Posterior cingulate gyrus (tissue), 11 donors: ENCODE results near the gene ELAPOR1.

ENCODE experiments used
- DNase-seq, 10 donors: peaks; one replicate each; pipeline versions ENCODE4 v3.0.0 to v3.0.0-alpha.2; 2020 to 2021; ENCODE audit warnings: mixed read lengths in 3 of 10
- intact Hi-C: fragments of 100-400 bp; cut with DNase I; formaldehyde crosslinking; loops from one replicate; pipeline ENCODE4 v1.15.1; 2023

Gene ELAPOR1

GRCh38 chr1:109113590-109114341 is at the start of gene ELAPOR1:
Gene ELAPOR1, plus strand, starts transcription at chr1:109114115. Its CDS starts 69 bp downstream, at chr1:109114184.
- intact Hi-C loops = loop anchor here (10.0 kb wide), 1 partner anchor 151 kb away; no protein-coding TSS in a partner anchor
- DNase-seq = peak; percentile 30 to 97 (median 66)

GRCh38 chr1:109065137-109065536 is 48.8 kb upstream of the ELAPOR1 start:
- DNase-seq = no peak
- intact Hi-C loops = no loop called here

GRCh38 chr1:109067883-109068282 is 46.0 kb upstream of the ELAPOR1 start:
- intact Hi-C loops = no loop called here
- peak in 1 of 10 donors; percentile 80 for DNase-seq

- intact Hi-C loops = no loop called here
- DNase-seq = no peak
Observed at GRCh38 chr1:109069294-109069693, 44.6 kb upstream of the ELAPOR1 start.

DNA sequence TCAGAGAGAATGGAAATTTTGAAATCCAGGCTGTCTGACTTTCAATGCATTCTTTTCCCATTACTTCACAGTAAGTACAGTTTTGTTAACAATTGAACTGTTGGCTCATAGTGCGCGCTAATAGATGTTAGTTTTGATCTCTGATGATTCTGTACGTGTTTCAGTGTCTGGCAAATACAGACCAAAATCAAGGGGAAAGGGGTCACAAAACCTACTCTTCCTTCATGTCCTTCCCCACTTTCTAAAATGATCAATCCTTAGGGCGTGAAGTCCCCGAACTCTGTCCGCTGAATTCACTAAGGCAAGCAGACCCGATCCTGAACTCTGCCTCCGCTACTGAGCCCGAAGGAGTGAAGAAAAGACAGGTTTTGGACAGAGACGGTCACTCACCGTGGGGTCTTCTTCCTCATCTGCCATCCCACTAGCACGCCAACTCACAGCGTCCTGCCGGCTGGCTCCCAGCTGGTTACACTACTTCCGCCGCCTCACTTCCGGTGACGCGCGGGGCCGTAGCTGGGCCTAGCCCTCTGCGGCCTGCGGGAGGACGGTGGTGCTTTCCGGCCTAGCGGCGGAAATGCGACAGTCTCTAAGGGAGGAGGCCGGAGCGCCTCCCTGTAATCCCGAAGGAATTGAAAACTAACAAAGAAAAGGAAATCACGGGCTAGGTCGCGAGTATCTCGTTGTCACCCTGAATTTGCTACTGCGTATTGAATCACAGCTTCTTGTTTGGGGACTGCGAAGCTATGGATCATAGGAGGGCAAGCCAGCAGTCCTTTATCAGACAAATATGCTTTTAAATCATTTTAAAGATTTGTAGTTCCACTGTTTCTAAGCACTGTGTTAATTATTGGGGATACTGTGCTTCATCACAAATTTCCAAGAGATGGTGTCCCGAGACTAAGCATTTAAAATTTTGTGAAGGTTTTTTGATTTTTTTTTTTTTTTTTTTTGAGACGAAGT is 38.1 kb upstream of the ELAPOR1 start, which contains the start of gene TAF13:
Gene TAF13, minus strand, starts transcription at position 473 of the 960 bp plus-strand sequence. Its CDS starts 56 bp downstream, at position 417.
- intact Hi-C loops = loop anchor here (5.0 kb wide), 1 partner anchor 34 kb away; the partner anchor contains the start of gene WDR47
- DNase-seq = peak; percentile 93 to 100 (median 96)

DNA sequence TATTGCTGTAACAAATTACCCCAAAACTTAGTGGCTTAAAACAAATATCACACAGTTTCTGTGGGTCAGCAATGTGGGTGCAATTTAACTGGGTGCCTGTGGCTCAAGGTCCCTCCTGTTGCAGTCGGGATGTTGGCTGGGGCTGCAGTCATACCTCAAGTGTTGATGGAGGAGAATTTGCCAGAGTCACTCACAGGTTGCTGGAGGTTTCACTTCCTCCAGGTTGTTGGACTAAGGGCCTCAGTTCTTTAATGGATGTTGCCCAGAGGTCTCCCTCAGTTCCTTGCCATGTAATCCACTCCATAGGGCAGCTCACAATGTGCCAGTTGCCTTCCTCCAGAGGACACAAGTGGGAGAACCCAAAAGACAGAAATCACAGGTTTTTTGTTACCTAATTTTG is 35.6 kb upstream of the ELAPOR1 start:
- no peak for DNase-seq
- intact Hi-C loops = loop anchor here (5.0 kb wide), 1 partner anchor 36 kb away; the partner anchor contains the start of gene WDR47

DNA sequence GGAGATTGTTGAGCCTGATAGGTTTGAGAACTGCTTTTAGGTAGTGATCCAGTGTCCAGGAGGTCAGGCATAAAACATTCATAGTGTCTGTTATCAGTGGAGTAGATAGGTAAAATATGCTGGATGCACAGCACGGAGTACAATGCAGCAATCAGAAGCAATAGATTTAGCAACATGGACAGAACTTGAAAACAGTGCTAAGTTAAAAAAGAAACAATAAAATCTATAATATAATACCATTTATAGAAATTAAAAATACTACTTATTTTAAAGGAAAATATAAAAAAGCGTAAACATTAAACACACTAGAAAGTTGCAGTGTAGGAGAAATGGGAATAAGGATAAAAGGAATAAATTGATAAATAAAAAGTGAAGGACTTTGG is 34.7 kb upstream of the ELAPOR1 start:
- intact Hi-C loops = loop anchor here (5.0 kb wide), 1 partner anchor 37 kb away; the partner anchor contains the start of gene WDR47
- DNase-seq = no peak

DNA sequence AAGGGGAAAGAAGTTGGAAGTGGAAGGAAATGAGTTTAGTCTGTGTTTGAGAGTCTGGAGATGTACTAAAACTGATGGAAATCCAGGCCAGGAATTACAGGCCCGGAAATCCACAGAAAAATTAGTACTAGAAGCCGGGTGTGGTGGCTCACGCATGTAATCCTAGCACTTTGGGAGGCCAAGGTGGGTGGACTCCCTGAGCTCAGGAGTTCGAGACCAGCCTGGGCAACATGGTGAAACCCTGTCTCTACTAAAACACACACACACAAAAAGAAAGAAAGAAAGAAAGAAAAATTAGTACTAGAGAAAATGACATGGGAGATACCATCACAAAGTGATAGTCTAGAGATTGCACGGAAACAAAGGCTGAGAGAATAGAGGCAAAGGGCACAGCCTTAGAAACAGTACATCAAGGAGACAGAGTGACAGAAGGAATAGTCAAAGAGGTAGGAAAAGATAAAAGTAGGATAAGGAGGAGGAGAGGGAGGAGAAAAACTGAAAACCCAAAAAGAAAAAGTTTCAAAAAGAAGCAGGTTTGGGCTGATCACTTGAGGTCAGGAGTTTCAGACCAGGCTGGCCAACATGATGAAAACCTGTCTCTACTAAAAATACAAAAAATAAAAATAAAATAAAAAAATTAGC is 33.4 kb upstream of the ELAPOR1 start:
- intact Hi-C loops = no loop called here
- DNase-seq = no peak

GRCh38 chr1:109083501-109083900 is 30.4 kb upstream of the ELAPOR1 start:
- intact Hi-C loops = no loop called here
- no peak for DNase-seq

DNA sequence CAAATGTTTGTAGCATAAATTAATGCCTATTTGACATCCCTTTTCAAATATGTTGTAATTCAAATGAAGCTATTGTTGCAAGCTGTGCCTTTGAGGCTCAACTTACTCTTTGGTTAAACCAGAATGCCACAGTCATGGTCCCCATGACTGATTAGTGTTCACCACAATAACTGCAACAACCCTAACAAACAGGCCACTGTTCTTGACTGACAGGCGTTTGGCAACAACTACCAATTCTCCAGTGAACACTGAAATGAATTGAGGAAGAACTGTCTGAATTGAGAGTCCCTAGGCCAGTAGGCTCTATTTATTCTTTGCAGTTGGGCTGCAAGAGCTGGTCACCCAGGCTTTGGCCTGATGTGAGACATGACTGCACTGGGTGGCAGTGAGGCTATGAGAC is 30.0 kb upstream of the ELAPOR1 start:
- intact Hi-C loops = no loop called here
- DNase-seq = peak in 7 of 10 donors; percentile 28 to 92 (median 46)

- intact Hi-C loops = no loop called here
- DNase-seq = peak in 2 of 10 donors; percentile 42 to 52
Observed at GRCh38 chr1:109084563-109085517, 29.1 kb upstream of the ELAPOR1 start.

GRCh38 chr1:109089242-109090015 is 24.5 kb upstream of the ELAPOR1 start:
- intact Hi-C loops = loop anchor here (5.0 kb wide), 1 partner anchor 47 kb away; the partner anchor contains the start of gene WDR47
- DNase-seq = peak; percentile 68 to 96 (median 84)

- peak; percentile 88 to 99 (median 94) for DNase-seq
- intact Hi-C loops = loop anchor here (5.0 kb wide), 1 partner anchor 48 kb away; the partner anchor contains the start of gene WDR47
Observed at GRCh38 chr1:109090196-109091077, 23.5 kb upstream of the ELAPOR1 start, which contains the start of gene TMEM167B. Gene TMEM167B, plus strand, starts transcription at chr1:109090764. Its CDS starts 109 bp downstream, at chr1:109090873.

DNA sequence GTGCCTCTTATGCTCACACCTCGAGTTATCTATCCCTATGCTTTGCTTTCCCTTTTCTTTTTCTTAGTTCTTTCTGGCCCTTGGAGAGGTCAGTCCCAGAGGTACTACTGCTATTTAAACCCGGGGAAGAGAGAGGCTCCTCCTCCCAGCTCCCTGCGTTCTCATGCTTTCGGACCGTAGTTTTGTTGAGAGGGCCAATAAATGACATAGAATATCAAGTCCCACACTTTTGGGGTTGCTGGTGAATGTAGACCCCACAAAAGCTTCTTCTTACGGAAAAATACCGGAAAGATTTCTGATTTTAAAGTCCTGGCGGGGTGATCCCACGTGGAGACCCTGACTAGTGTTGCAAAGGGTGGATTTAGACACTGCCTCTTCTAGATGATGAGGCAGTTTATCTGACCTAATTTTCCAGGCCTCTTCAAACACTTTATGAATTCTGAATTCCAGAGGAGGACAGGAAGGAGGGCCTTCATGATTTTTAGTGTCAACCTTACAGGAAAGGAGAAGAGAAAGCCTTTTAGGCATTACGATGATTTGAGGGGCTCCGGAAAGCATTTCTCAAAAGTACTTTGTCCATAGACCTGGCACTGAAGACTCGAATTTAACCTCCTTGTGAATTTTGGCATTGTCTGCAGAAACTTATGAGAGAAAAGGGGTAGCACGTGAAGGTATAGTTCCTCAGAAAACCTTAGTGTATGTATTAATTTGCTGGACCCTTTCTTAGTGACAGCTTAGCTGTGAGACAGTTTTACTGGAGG is 22.7 kb upstream of the ELAPOR1 start:
- intact Hi-C loops = loop anchor here (5.0 kb wide), 1 partner anchor 49 kb away; the partner anchor contains the start of gene WDR47

DNA sequence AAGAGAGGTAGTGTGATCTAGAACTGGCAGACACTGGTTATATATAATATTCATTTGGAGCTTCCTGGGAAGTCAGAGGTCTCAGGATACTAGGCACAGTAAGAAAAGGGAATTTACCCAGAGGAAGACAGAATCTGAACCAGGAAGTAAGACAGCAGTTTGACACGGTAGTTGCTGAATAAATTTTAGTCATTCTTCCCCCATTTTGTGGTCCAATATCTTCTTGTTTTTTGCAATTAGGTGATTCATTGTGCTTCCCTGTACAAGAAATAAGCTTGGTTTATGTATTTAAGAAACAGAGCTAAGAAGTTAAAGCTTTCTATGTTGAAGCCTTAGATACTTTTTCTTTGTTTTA is 22.1 kb upstream of the ELAPOR1 start:
- intact Hi-C loops = loop anchor here (5.0 kb wide), 1 partner anchor 50 kb away; the partner anchor contains the start of gene WDR47
- no peak for DNase-seq

More for the DNA sequence above, 22.7 kb upstream of the ELAPOR1 start:
- DNase-seq = no peak

GRCh38 chr1:109094377-109094803 is 19.5 kb upstream of the ELAPOR1 start:
- intact Hi-C loops = loop anchor here (5.0 kb wide), 1 partner anchor 52 kb away; the partner anchor contains the start of gene WDR47
- no peak for DNase-seq
